ENCODE data around the gene FBF1. TPM values are rescaled to one million over a fixed set of nuclear protein-coding genes. Genes with fewer than 3 reads are reported as not detected.
A peak's percentile ranks its signal among the peaks of the same experiment; 100 is the strongest.

Gene FBF1
- total and polyA plus RNA-seq, 2 experiments from 2014 or later: 11.8 to 13.8 TPM

- Histone ChIP-seq H3K27ac (no peak overlapping the region), H3K4me1 (ENCODE audit: low read depth) (peaks cover 3% of the 10 kb centered on the region), H3K9me3 (ENCODE audit: low read depth) (no peaks in the 10 kb centered on the region), H3K4me3 (no peak overlapping the region), H3K27me3 (no peaks in the 10 kb centered on the region), H3K36me3 (no peaks in the 10 kb centered on the region)
- no peak for DNase-seq (ENCODE audit: low read depth in 1 of 2, low spot score in 1 of 2)
- TF ChIP-seq CTCF (IDR thresholded peaks at IDR 0.05; ENCODE audit: low read depth, low read length): no peak
These were observed 23.5 kb downstream of the FBF1 start for GRCh38 chr17:75917141-75917916.

- Histone ChIP-seq H3K4me3 (no peak overlapping the region), H3K4me1 (ENCODE audit: low read depth) (peaks cover 7% of the 10 kb centered on the region), H3K27ac (no peak overlapping the region), H3K9me3 (ENCODE audit: low read depth) (no peaks in the 10 kb centered on the region), H3K36me3 (no peaks in the 10 kb centered on the region), H3K27me3 (no peaks in the 10 kb centered on the region)
- no peak for TF ChIP-seq CTCF (IDR thresholded peaks at IDR 0.05; ENCODE audit: low read depth, low read length)
- DNase-seq (ENCODE audit: low read depth in 1 of 2, low spot score in 1 of 2): no peak
These were observed 25.6 kb downstream of the FBF1 start for GRCh38 chr17:75915268-75915667.

- Histone ChIP-seq H3K4me3 (no peak overlapping the region), H3K9me3 (ENCODE audit: low read depth) (no peaks in the 10 kb centered on the region), H3K4me1 (ENCODE audit: low read depth) (peaks cover 10% of the 10 kb centered on the region), H3K36me3 (no peaks in the 10 kb centered on the region), H3K27me3 (no peaks in the 10 kb centered on the region), H3K27ac (no peak overlapping the region)
- TF ChIP-seq CTCF (IDR thresholded peaks at IDR 0.05; ENCODE audit: low read depth, low read length): no peak
- DNase-seq (ENCODE audit: low read depth in 1 of 2, low spot score in 1 of 2): no peak
These were observed 26.1 kb downstream of the FBF1 start for GRCh38 chr17:75914643-75915267.

- Histone ChIP-seq H3K4me3 (no peak overlapping the region), H3K27ac (no peak overlapping the region), H3K9me3 (ENCODE audit: low read depth) (no peaks in the 10 kb centered on the region), H3K4me1 (ENCODE audit: low read depth) (peaks cover 10% of the 10 kb centered on the region), H3K36me3 (no peaks in the 10 kb centered on the region), H3K27me3 (no peaks in the 10 kb centered on the region)
- DNase-seq (ENCODE audit: low read depth in 1 of 2, low spot score in 1 of 2): no peak
- no peak for TF ChIP-seq CTCF (IDR thresholded peaks at IDR 0.05; ENCODE audit: low read depth, low read length)
These were observed 27.2 kb downstream of the FBF1 start for GRCh38 chr17:75913537-75914210.

GRCh38 chr17:75910699-75911098, 30.1 kb downstream of the FBF1 start:
- no peaks in the 10 kb centered on the region for H3K9me3 ChIP-seq (ENCODE audit: low read depth)
- no peak for TF ChIP-seq CTCF (IDR thresholded peaks at IDR 0.05; ENCODE audit: low read depth, low read length)

More at GRCh38 chr17:75910699-75911098, 30.1 kb downstream of the FBF1 start:
- Histone ChIP-seq H3K27ac (peak overlapping the region; percentile 61), H3K27me3 (no peaks in the 10 kb centered on the region), H3K4me1 (ENCODE audit: low read depth) (peaks cover 13% of the 10 kb centered on the region), H3K36me3 (no peaks in the 10 kb centered on the region), H3K4me3 (no peak overlapping the region)
- peak in 1 of 2 donors; percentile 75 for DNase-seq (ENCODE audit: low read depth in 1 of 2, low spot score in 1 of 2)
